GM10847 (cell line): ENCODE results near the gene KCNQ2.

ENCODE experiments used
- POLR2A ChIP-seq: IDR thresholded peaks from 2 replicates; pipeline ENCODE4 v1.6.1; 2011; ENCODE audit not compliant: insufficient read length; ENCODE audit errors: extremely low read depth

Gene KCNQ2

GRCh38 chr20:63444548-63444947, 27.9 kb downstream of the KCNQ2 start:
- TF ChIP-seq POLR2A = no peak

GRCh38 chr20:63443606-63444395, 28.7 kb downstream of the KCNQ2 start:
- TF ChIP-seq POLR2A = no peak

- TF ChIP-seq POLR2A = no peak
Observed at GRCh38 chr20:63442100-63442493, 30.4 kb downstream of the KCNQ2 start.

GRCh38 chr20:63441136-63442099, 31.0 kb downstream of the KCNQ2 start:
- TF ChIP-seq POLR2A = no peak

- no peak for TF ChIP-seq POLR2A
Observed at GRCh38 chr20:63440366-63440955, 32.0 kb downstream of the KCNQ2 start.

GRCh38 chr20:63439866-63440265, 32.6 kb downstream of the KCNQ2 start:
- TF ChIP-seq POLR2A = no peak

GRCh38 chr20:63438121-63438520, 34.3 kb downstream of the KCNQ2 start:
- TF ChIP-seq POLR2A = no peak

- no peak for TF ChIP-seq POLR2A
Observed at GRCh38 chr20:63435552-63435951, 36.9 kb downstream of the KCNQ2 start.

- TF ChIP-seq POLR2A = no peak
Observed at GRCh38 chr20:63434599-63435378, 37.7 kb downstream of the KCNQ2 start.

GRCh38 chr20:63433756-63434531, 38.5 kb downstream of the KCNQ2 start:
- no peak for TF ChIP-seq POLR2A

- TF ChIP-seq POLR2A = no peak
Observed at GRCh38 chr20:63433351-63433750, 39.1 kb downstream of the KCNQ2 start.

- no peak for TF ChIP-seq POLR2A
Observed at GRCh38 chr20:63432577-63433325, 39.7 kb downstream of the KCNQ2 start.

- TF ChIP-seq POLR2A = no peak
Observed at GRCh38 chr20:63431944-63432343, 40.5 kb downstream of the KCNQ2 start.
